K562 (cell line): ENCODE results near the gene MRTFB. TPM values are rescaled to one million over a fixed set of nuclear protein-coding genes. Genes with fewer than 3 reads are reported as not detected.
"Not testable (repeated sequence)": the region's sequence is repeated elsewhere in the genome, so short reads cannot be mapped to it uniquely, and the experiment has no call there.

Source experiments
- ATAC-seq: fragments of 200-7000 bp; cut with Tn5 transposase; 3 replicates; pipeline ENCODE4 v1.9.1; 2020; ENCODE audit warnings: moderate library complexity
- BruUV-seq: library from RNA; stranded (reverse); fragments of 400-500 nt; replicated peaks from 2 replicates; lab custom pipeline; 2021; lab: Mats Ljungman, UMichigan
- CTCF ChIA-PET: fragments of 300-600 bp; formaldehyde crosslinking; extraction: SDS; loops from one replicate; lab custom pipeline; 2021; ENCODE audit warnings: low intra/inter-chr PET ratio; lab: Yijun Ruan, JAX
- POLR2A ChIA-PET: fragments of 300-600, 350-650 bp; sonication (Branson Sonifier 250); formaldehyde crosslinking; extraction: SDS; loops from one replicate; lab custom pipeline; 2021; ENCODE audit warnings: antibody characterized with exemption, inconsistent platforms; lab: Yijun Ruan, JAX
- DNase-seq, 4 experiments: peaks; one replicate each; pipeline versions ENCODE4 v3.0.0 to v3.0.0-alpha.2; 2011 to 2018; ENCODE audit warnings: low spot score in 3 of 4, mixed read lengths in 3 of 4; ENCODE audit errors: extremely low read depth in 1 of 4
- FAIRE-seq: peaks from 2 replicates; lab custom pipeline; 2011; peaks lifted over from hg19 to GRCh38; lab: Jason Lieb, UNC
- H2AFZ ChIP-seq: 2 replicates; pipeline ENCODE4 v1.6.0; 2011; ENCODE audit warnings: low read depth, low read length, control low read depth, inconsistent platforms
- H3K27ac ChIP-seq: fragments of 200-600 bp; 3 replicates; pipeline ENCODE4 v1.8.0; 2011; ENCODE audit warnings: low read depth, mild to moderate bottlenecking, control low read depth, inconsistent platforms, low read length, moderate library complexity, mixed read lengths; ENCODE audit errors: extremely low read depth
- H3K27me3 ChIP-seq, 2 experiments: fragments of 300-600 bp in 1 of 2; 2 replicates in 1 of 2; 3 replicates in 1 of 2; pipeline versions ENCODE4 v1.6.0 to v1.8.0; 2011; ENCODE audit warnings: inconsistent platforms in 2 of 2, low read length in 2 of 2, mild to moderate bottlenecking in 1 of 2, mixed read lengths in 1 of 2, moderate library complexity in 1 of 2; ENCODE audit not compliant: control insufficient read depth in 2 of 2, insufficient read depth in 2 of 2
- H3K36me3 ChIP-seq: fragments of 300-600 bp; 3 replicates; pipeline ENCODE4 v1.8.0; 2011; ENCODE audit warnings: mild to moderate bottlenecking, low read length, inconsistent platforms; ENCODE audit not compliant: control insufficient read depth, insufficient read depth
- H3K4me1 ChIP-seq, 2 experiments: fragments of 200-600 bp in 1 of 2; replicated peaks in 1 of 2; 2 replicates in 1 of 2; 3 replicates in 1 of 2; pipeline versions ENCODE4 v1.5.1 to v1.8.0; 2011; ENCODE audit warnings: inconsistent platforms in 2 of 2, low read length in 2 of 2, mild to moderate bottlenecking in 1 of 2, mixed read lengths in 1 of 2, moderate library complexity in 1 of 2; ENCODE audit not compliant: control insufficient read depth in 2 of 2, insufficient read depth in 2 of 2
- H3K4me2 ChIP-seq: 2 replicates; pipeline ENCODE4 v1.6.1; 2011; ENCODE audit warnings: low read length, control low read depth, inconsistent platforms, mixed read lengths; ENCODE audit not compliant: insufficient read depth
- H3K4me3 ChIP-seq: fragments of 200-600 bp; sonication (generic), shearing (Covaris generic); 2 replicates; pipeline ENCODE4 v1.5.1; 2016; ENCODE audit warnings: control low read depth, inconsistent platforms
- H3K79me2 ChIP-seq: fragments of 200-600 bp; 3 replicates; pipeline ENCODE4 v1.8.0; 2011; ENCODE audit warnings: low read length, inconsistent platforms; ENCODE audit not compliant: control insufficient read depth, insufficient read depth
- H3K9ac ChIP-seq, 2 experiments: 2 replicates each; pipeline versions ENCODE4 v1.6.0 to v1.6.1; 2011; ENCODE audit warnings: low read depth in 2 of 2, low read length in 2 of 2, control low read depth in 1 of 2, inconsistent platforms in 1 of 2, mild to moderate bottlenecking in 1 of 2, mixed read lengths in 1 of 2; ENCODE audit not compliant: insufficient read depth in 1 of 2
- H3K9me1 ChIP-seq: one replicate; pipeline ENCODE4 v1.6.0; 2011; ENCODE audit warnings: inconsistent platforms, mild to moderate bottlenecking, low read length, moderate library complexity; ENCODE audit not compliant: control insufficient read depth, insufficient read depth
- H3K9me3 ChIP-seq: replicated peaks from 2 replicates; pipeline ENCODE4 v1.5.1; 2011; ENCODE audit warnings: low read depth, low read length, inconsistent platforms; ENCODE audit not compliant: control insufficient read depth, insufficient read depth
- H4K20me1 ChIP-seq: replicated peaks from 2 replicates; pipeline ENCODE4 v1.6.1; 2011; ENCODE audit warnings: low read length, inconsistent platforms, mixed read lengths; ENCODE audit not compliant: control insufficient read depth, insufficient read depth
- BCL6 ChIP-seq: fragments of 250-450 bp; sonication (Bioruptor Pico); IDR thresholded peaks from 2 replicates; pipeline ENCODE4 v1.4.0; 2020
- KDM5B ChIP-seq: fragments of 200-600 bp; sonication (generic); IDR thresholded peaks from 2 replicates; pipeline ENCODE4 v1.6.1; 2012; ENCODE audit warnings: low read depth, mild to moderate bottlenecking, moderate library complexity, low read length, control low read depth, inconsistent platforms; ENCODE audit not compliant: insufficient replicate concordance
- TRIM28 ChIP-seq: fragments of 450-650 bp; IDR thresholded peaks from 2 replicates; pipeline ENCODE4 v1.6.1; 2017
- WGBS: fragments of 100-300 bp; shearing (Covaris generic); methylation state at CpG from one replicate; pipeline ENCODE4 v1.1.6; 2016; ENCODE audit warnings: low coverage, mixed read lengths; ENCODE audit not compliant: insufficient coverage; ENCODE audit errors: missing lambda C conversion rate; 5-methylcytosine and 5-hydroxymethylcytosine counted together
- in situ Hi-C: fragments of 300-500 bp; cut with MboI; formaldehyde crosslinking; loops from 4 replicates; pipeline ENCODE4 v1.15.0; 2018; ENCODE audit warnings: inconsistent platforms, mixed read lengths
- intact Hi-C: fragments of 100-400 bp; cut with micrococcal nuclease; formaldehyde crosslinking; loops from 2 replicates; pipeline ENCODE4 v1.14.2; 2022
- polyA plus RNA-seq, 8 experiments: library from polyadenylated mRNA; depleted of rRNA in 4 of 8; stranded (reverse) in 5 of 8; unstranded in 3 of 8; fragments of >200 nt; fragmentation: Nextera tagmentation in 2 of 8; fragmentation: Illumina TruSeq in 1 of 8; extraction: Ambion mirVana in 2 of 8; extraction: Trizol in 1 of 8; gene quantifications; 2 replicates each; pipeline versions ENCODE4 v1.2.1 to v1.2.3, GENCODE V29; 2011 to 2014; ENCODE audit warnings: inconsistent platforms in 1 of 8, missing spikeins in 1 of 8
- total RNA-seq, 7 experiments: library from RNA; depleted of rRNA in 6 of 7; stranded (reverse); fragments of >200 nt in 6 of 7; fragmentation: Illumina TruSeq in 2 of 7; extraction: Trizol in 2 of 7; gene quantifications; 2 replicates each; pipeline versions ENCODE4 v1.2.1 to v1.2.3, GENCODE V29; 2011 to 2021; ENCODE audit warnings: low replicate concordance in 1 of 7
- TF ChIP-seq, protein P1 (sequence below): sonication (generic); formaldehyde crosslinking; IDR thresholded peaks from 2 replicates; pipeline ENCODE4 v1.8.1; 2023; ENCODE audit warnings: missing genetic modification reagents, mild to moderate bottlenecking, borderline replicate concordance
- TF ChIP-seq, protein P2 (sequence below): fragments of 450-650 bp; IDR thresholded peaks from 2 replicates; pipeline ENCODE4 v1.7.0; 2016; ENCODE audit warnings: borderline replicate concordance

MRTFB gene
- total and polyA plus RNA-seq, 9 of the 15 experiments (the other 6 are each of a cell fraction or from before 2014, with no cell fraction given): 2.2 to 12.7 (median 7.0) TPM

DNA sequence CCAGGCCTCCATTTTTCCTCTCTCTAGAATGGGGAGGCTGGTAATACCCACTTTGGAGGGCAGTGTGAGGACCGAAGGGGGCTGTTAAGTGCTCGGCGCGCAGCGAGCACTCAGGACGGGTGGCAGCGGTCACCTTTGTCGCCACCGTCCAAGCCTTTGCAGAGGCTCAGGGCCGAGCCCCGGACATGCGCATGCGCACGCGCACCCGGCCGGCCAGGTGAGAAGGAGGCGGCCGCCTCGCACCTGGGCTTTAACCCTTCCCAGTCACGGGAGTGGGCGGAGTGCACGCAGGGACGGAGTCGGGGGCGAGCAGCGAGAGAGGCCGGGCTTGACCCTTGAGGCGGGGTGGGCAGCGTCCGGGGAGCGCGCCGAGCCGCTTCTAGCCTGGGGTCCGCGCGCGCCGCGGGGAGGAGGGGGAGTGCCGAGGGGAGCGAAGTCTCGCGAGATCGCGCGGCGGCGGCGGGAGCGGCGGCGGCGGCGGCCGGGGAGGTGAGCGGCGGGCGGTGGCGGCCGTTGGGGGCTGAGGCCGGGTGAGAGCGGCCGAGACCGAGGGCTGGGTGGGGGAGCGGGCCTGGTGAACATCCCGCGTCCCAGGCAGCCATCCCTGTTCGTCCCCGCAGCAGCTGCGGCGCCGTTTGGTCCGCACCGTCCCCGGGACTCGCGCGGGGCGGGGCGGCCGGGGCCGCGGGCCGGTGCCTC, at the start of gene MRTFB (continued):
- TF ChIP-seq, protein P1, sequence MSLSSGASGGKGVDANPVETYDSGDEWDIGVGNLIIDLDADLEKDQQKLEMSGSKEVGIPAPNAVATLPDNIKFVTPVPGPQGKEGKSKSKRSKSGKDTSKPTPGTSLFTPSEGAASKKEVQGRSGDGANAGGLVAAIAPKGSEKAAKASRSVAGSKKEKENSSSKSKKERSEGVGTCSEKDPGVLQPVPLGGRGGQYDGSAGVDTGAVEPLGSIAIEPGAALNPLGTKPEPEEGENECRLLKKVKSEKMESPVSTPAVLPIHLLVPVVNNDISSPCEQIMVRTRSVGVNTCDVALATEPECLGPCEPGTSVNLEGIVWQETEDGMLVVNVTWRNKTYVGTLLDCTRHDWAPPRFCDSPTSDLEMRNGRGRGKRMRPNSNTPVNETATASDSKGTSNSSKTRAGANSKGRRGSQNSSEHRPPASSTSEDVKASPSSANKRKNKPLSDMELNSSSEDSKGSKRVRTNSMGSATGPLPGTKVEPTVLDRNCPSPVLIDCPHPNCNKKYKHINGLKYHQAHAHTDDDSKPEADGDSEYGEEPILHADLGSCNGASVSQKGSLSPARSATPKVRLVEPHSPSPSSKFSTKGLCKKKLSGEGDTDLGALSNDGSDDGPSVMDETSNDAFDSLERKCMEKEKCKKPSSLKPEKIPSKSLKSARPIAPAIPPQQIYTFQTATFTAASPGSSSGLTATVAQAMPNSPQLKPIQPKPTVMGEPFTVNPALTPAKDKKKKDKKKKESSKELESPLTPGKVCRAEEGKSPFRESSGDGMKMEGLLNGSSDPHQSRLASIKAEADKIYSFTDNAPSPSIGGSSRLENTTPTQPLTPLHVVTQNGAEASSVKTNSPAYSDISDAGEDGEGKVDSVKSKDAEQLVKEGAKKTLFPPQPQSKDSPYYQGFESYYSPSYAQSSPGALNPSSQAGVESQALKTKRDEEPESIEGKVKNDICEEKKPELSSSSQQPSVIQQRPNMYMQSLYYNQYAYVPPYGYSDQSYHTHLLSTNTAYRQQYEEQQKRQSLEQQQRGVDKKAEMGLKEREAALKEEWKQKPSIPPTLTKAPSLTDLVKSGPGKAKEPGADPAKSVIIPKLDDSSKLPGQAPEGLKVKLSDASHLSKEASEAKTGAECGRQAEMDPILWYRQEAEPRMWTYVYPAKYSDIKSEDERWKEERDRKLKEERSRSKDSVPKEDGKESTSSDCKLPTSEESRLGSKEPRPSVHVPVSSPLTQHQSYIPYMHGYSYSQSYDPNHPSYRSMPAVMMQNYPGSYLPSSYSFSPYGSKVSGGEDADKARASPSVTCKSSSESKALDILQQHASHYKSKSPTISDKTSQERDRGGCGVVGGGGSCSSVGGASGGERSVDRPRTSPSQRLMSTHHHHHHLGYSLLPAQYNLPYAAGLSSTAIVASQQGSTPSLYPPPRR: no peak
- no peak for TF ChIP-seq BCL6 (CRISPR knock-in tag)
- no peak for TF ChIP-seq TRIM28
- TF ChIP-seq, protein P2, sequence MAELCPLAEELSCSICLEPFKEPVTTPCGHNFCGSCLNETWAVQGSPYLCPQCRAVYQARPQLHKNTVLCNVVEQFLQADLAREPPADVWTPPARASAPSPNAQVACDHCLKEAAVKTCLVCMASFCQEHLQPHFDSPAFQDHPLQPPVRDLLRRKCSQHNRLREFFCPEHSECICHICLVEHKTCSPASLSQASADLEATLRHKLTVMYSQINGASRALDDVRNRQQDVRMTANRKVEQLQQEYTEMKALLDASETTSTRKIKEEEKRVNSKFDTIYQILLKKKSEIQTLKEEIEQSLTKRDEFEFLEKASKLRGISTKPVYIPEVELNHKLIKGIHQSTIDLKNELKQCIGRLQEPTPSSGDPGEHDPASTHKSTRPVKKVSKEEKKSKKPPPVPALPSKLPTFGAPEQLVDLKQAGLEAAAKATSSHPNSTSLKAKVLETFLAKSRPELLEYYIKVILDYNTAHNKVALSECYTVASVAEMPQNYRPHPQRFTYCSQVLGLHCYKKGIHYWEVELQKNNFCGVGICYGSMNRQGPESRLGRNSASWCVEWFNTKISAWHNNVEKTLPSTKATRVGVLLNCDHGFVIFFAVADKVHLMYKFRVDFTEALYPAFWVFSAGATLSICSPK: no peak
- TF ChIP-seq KDM5B: peak; percentile 42
- TF ChIP-seq, all 486 proteins: peak for 61

DNA sequence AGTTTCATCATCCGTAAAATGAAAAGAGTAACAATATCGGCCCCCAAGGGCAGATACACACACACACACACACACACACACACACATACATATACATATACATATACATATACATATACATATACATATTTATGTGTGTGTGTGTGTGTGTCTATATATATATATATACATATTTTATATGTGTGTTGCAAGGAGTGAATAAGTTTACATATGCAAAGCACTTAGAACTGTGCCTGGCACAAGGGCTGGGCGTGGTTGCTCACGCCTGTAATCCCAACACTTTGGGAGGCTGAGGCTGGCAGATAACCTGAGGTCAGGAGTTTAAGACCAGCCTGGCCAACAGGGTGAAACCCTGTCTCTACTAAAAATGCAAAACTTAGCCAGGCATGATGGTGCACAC, 47.6 kb upstream of the MRTFB start:
- H3K27ac ChIP-seq, H2AFZ ChIP-seq, H3K79me2 ChIP-seq, H3K27me3 ChIP-seq, FAIRE-seq, H3K4me3 ChIP-seq, H3K9me1 ChIP-seq, BruUV-seq, intact Hi-C loops, H3K36me3 ChIP-seq, H3K4me1 ChIP-seq, H3K4me2 ChIP-seq, DNase-seq, H3K9ac ChIP-seq, CTCF ChIA-PET, H4K20me1 ChIP-seq, POLR2A ChIA-PET, ATAC-seq, H3K9me3 ChIP-seq, in situ Hi-C loops: not testable (repeated sequence)
- 20% methylated on average over 4 of the region's 4 CpGs for WGBS
